B cell (primary cell): Measurements from ENCODE around the gene JAKMIP2. TPM values are rescaled to one million over a fixed set of nuclear protein-coding genes. Genes with fewer than 3 reads are reported as not detected.

Experiments
- ATAC-seq: fragments of 200-7000 bp; cut with Tn5 transposase; one replicate; pipeline ENCODE4 v1.10.0; 2021; ENCODE audit warnings: low read depth, mild to moderate bottlenecking, moderate number of reproducible peaks, moderate library complexity
- CTCF ChIA-PET: fragments of 350-600 bp; sonication (Branson Sonifier 250); formaldehyde crosslinking; loops from one replicate; lab custom pipeline; 2021; ENCODE audit warnings: antibody characterized with exemption, inconsistent platforms; lab: Charles Lee
- POLR2A ChIA-PET: fragments of 350-600 bp; sonication (Branson Sonifier 250); formaldehyde crosslinking; loops from one replicate; lab custom pipeline; 2021; ENCODE audit warnings: antibody characterized with exemption; lab: Charles Lee
- DNase-seq: peaks from one replicate; pipeline ENCODE4 v3.0.0; 2013
- H2AFZ ChIP-seq: 2 replicates; pipeline ENCODE4 v1.6.1; 2012; ENCODE audit warnings: mild to moderate bottlenecking, low read depth, low read length; ENCODE audit not compliant: insufficient read depth, poor library complexity, severe bottlenecking
- H3K27ac ChIP-seq, 2 donors: 1 replicate in 1 of 2; 2 replicates in 1 of 2; pipeline ENCODE4 v1.5.1; 2012 to 2013; ENCODE audit warnings: low read length in 2 of 2, mild to moderate bottlenecking in 2 of 2, moderate library complexity in 1 of 2
- H3K27me3 ChIP-seq, 4 experiments: fragments of 200-600 bp in 1 of 4; sonication (generic) in 1 of 4; replicated peaks in 1 of 4; 1 replicate in 2 of 4; 2 replicates in 2 of 4; pipeline versions ENCODE4 v1.6.1 to v1.7.0; 2013 to 2016; ENCODE audit warnings: low read length in 3 of 4, mild to moderate bottlenecking in 2 of 4, mixed read lengths in 1 of 4, moderate library complexity in 1 of 4; ENCODE audit not compliant: insufficient read depth in 4 of 4, control insufficient read depth in 3 of 4; ENCODE audit errors: control extremely low read depth in 1 of 4
- H3K36me3 ChIP-seq, 2 experiments: replicated peaks in 1 of 2; 1 replicate in 1 of 2; 2 replicates in 1 of 2; pipeline versions ENCODE4 v1.6.1 to v1.7.1; 2013; ENCODE audit warnings: low read length in 1 of 2; ENCODE audit not compliant: insufficient read depth in 2 of 2, control insufficient read depth in 1 of 2; ENCODE audit errors: control extremely low read depth in 1 of 2, extremely low read depth in 1 of 2
- H3K4me1 ChIP-seq, 2 donors: fragments of 200-600 bp in 1 of 2; sonication (generic) in 1 of 2; 1 replicate in 1 of 2; 2 replicates in 1 of 2; pipeline versions ENCODE4 v1.5.1 to v1.6.1; 2013 to 2017; ENCODE audit warnings: low read length in 2 of 2; ENCODE audit not compliant: control insufficient read depth in 2 of 2, insufficient read depth in 2 of 2
- H3K4me2 ChIP-seq: replicated peaks from 2 replicates; pipeline ENCODE3; 2012; ENCODE audit warnings: mild to moderate bottlenecking, low read depth, low read length; ENCODE audit not compliant: poor library complexity, severe bottlenecking
- H3K4me3 ChIP-seq, 5 experiments: fragments of 200-600 bp in 1 of 5; sonication (generic) in 1 of 5; 1 replicate in 3 of 5; 2 replicates in 2 of 5; pipeline versions ENCODE4 v1.5.1 to v1.7.0; 2011 to 2016; ENCODE audit warnings: low read length in 4 of 5, mild to moderate bottlenecking in 4 of 5, low read depth in 2 of 5, control low read depth in 1 of 5, moderate library complexity in 1 of 5; ENCODE audit not compliant: insufficient read depth in 1 of 5; ENCODE audit errors: control extremely low read depth in 1 of 5, extremely low read depth in 1 of 5
- H3K79me2 ChIP-seq: fragments of 200-600 bp; sonication (generic); one replicate; pipeline ENCODE4 v1.6.0; 2016; ENCODE audit warnings: low read length; ENCODE audit not compliant: control insufficient read depth, insufficient read depth
- H3K9ac ChIP-seq: fragments of 200-600 bp; sonication (generic); 2 replicates; pipeline ENCODE4 v1.6.1; 2017; ENCODE audit warnings: mild to moderate bottlenecking, low read length, moderate library complexity
- H3K9me3 ChIP-seq, 3 donors: one replicate each; pipeline versions ENCODE4 v1.6.1 to v1.7.1; 2013; ENCODE audit warnings: low read length in 2 of 3; ENCODE audit not compliant: control insufficient read depth in 2 of 3, insufficient read depth in 1 of 3; ENCODE audit errors: control extremely low read depth in 1 of 3
- H4K20me1 ChIP-seq: 2 replicates; pipeline ENCODE4 v1.6.0; 2012; ENCODE audit warnings: mild to moderate bottlenecking, low read length; ENCODE audit not compliant: insufficient read depth, control insufficient read depth, poor library complexity, severe bottlenecking
- H3K27ac Mint-ChIP-seq: one replicate; pipeline ENCODE4 v1.8.0; 2021; ENCODE audit warnings: mixed read lengths
- H3K27me3 Mint-ChIP-seq: one replicate; pipeline ENCODE4 v1.8.0; 2021; ENCODE audit warnings: mixed read lengths
- H3K4me1 Mint-ChIP-seq: one replicate; pipeline ENCODE4 v1.8.0; 2021; ENCODE audit warnings: mixed read lengths
- H3K4me3 Mint-ChIP-seq: one replicate; pipeline ENCODE4 v1.8.0; 2021; ENCODE audit warnings: mixed read lengths
- H3K9me3 Mint-ChIP-seq: one replicate; pipeline ENCODE4 v1.8.0; 2022; ENCODE audit warnings: mixed read lengths; ENCODE audit not compliant: insufficient read depth
- EZH2 ChIP-seq: IDR thresholded peaks from 2 replicates; pipeline ENCODE4 v1.6.1; 2012; ENCODE audit warnings: borderline replicate concordance, low read depth, mild to moderate bottlenecking, moderate library complexity, low read length; ENCODE audit not compliant: insufficient read depth, poor library complexity, severe bottlenecking
- WGBS: methylation state at CpG from one replicate; pipeline ENCODE4 v1.1.5; 2013; ENCODE audit warnings: missing lambda C conversion rate; ENCODE audit not compliant: insufficient coverage; 5-methylcytosine and 5-hydroxymethylcytosine counted together
- intact Hi-C: fragments of 100-400 bp; cut with micrococcal nuclease; formaldehyde crosslinking; loops from one replicate; pipeline ENCODE4 v1.10.0; 2022
- polyA plus RNA-seq: library from polyadenylated mRNA; depleted of rRNA; stranded (reverse); fragments of >200 nt; gene quantifications from 2 replicates; pipeline ENCODE4 v1.2.3, GENCODE V29; 2012
- total RNA-seq, 2 donors: library from RNA; stranded (reverse); fragments of 120-200 nt in 1 of 2; gene quantifications; 1 replicate in 1 of 2; 2 replicates in 1 of 2; pipeline versions ENCODE4 v1.2.3 to v1.2.4, GENCODE V29; 2013 to 2022
- TF ChIP-seq, protein P1 (sequence below): fragments of 200-600 bp; IDR thresholded peaks from one replicate; pipeline ENCODE4 v1.8.0; 2022; ENCODE audit warnings: antibody characterized with exemption, mild to moderate bottlenecking

JAKMIP2 gene
- total and polyA plus RNA-seq, 2 donors (not counting 1 experiment from before 2014, with no cell fraction given) = 0.24 to 4.1 TPM

DNA sequence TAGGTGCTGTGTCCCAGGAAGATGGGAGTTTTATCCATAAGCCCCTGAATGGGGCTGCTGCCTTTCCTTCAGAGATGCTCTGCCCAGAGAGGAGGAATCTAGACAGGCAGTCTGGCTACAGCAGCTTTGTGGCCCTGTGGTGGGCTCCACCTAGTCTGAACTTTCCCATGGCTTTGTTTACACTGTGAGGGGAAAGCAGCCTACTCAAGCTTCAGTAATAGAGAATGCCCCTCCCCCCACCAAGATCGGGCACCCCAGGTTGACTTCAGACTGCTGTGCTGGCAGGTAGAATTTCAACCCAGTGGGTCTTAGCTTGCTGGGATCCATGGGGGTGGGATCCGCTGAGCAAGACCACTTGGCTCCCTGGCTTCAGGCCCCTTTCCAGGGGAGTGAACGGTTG is 171.7 kb downstream of the JAKMIP2 start:
- Histone ChIP-seq H3K27me3 (no peaks in the 10 kb centered on the region), H3K36me3 (no peaks in the 10 kb centered on the region), H2AFZ (no peak overlapping the region), H3K9me3 (no peaks in the 10 kb centered on the region), H3K4me1 (no peaks in the 10 kb centered on the region), H3K9ac (no peak overlapping the region), H3K4me2 (no peak overlapping the region), H3K4me3 (no peak overlapping the region), H4K20me1 (no peaks in the 10 kb centered on the region), H3K79me2 (no peaks in the 10 kb centered on the region), H3K27ac (no peak overlapping the region)
- H3K9me3 Mint-ChIP-seq = no peaks in the 10 kb centered on the region
- DNase-seq (no peak), ATAC-seq (no peak)
- POLR2A ChIA-PET = no interaction called here
- H3K4me3 Mint-ChIP-seq = no peak overlapping the region
- no peak overlapping the region for H3K27ac Mint-ChIP-seq
- TF ChIP-seq, protein P1, sequence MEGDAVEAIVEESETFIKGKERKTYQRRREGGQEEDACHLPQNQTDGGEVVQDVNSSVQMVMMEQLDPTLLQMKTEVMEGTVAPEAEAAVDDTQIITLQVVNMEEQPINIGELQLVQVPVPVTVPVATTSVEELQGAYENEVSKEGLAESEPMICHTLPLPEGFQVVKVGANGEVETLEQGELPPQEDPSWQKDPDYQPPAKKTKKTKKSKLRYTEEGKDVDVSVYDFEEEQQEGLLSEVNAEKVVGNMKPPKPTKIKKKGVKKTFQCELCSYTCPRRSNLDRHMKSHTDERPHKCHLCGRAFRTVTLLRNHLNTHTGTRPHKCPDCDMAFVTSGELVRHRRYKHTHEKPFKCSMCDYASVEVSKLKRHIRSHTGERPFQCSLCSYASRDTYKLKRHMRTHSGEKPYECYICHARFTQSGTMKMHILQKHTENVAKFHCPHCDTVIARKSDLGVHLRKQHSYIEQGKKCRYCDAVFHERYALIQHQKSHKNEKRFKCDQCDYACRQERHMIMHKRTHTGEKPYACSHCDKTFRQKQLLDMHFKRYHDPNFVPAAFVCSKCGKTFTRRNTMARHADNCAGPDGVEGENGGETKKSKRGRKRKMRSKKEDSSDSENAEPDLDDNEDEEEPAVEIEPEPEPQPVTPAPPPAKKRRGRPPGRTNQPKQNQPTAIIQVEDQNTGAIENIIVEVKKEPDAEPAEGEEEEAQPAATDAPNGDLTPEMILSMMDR = no peak
- TF ChIP-seq EZH2 = no peak
- H3K4me1 Mint-ChIP-seq = no peaks in the 10 kb centered on the region
- CTCF ChIA-PET = no interaction called here
- intact Hi-C loops = no loop called here
- H3K27me3 Mint-ChIP-seq = no peaks in the 10 kb centered on the region
- 92% methylated on average over 2 of the region's 3 CpGs for WGBS

DNA sequence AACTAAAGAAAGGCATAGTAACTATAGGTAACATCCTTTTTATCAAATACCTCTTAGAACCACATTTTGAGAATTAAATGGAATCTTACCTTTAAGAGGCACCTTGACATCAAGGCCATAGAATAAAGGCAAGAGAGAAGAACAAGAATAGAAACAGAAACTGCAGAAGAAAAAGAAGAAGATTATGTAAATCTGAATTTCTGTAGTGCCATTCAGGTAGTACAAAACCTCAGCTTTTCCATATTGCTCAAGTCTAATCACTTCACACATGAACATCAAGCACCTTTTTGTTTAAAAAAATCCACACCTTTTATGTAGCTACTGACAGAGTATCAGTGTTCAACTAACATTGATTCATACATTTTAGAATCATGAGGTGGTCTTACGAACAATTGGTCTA is 180.9 kb downstream of the JAKMIP2 start:
- no peaks in the 10 kb centered on the region for H3K9me3 ChIP-seq
- Mint-ChIP-seq H3K4me1 (no peaks in the 10 kb centered on the region), H3K4me3 (no peak overlapping the region), H3K27me3 (no peaks in the 10 kb centered on the region), H3K27ac (no peak overlapping the region), H3K9me3 (no peaks in the 10 kb centered on the region)
- no peak overlapping the region for H3K27ac ChIP-seq
- H3K36me3 ChIP-seq = no peaks in the 10 kb centered on the region
- ATAC-seq (no peak), DNase-seq (no peak)
- ChIA-PET CTCF (no interaction called here), POLR2A (interaction anchor here (0.5 kb wide), 1 partner anchor 12 kb away, joined by 6 read pairs; no protein-coding TSS in a partner anchor)
- no peak overlapping the region for H3K9ac ChIP-seq
- H3K4me3 ChIP-seq = no peak overlapping the region
- no CpG with 5 or more reads among the region's 1 CpG for WGBS
- H3K4me2 ChIP-seq = no peak overlapping the region
- H3K4me1 ChIP-seq = no peaks in the 10 kb centered on the region
- H2AFZ ChIP-seq = no peak overlapping the region
- TF ChIP-seq, protein P1 = no peak
- no peak for TF ChIP-seq EZH2
- no peaks in the 10 kb centered on the region for H3K79me2 ChIP-seq
- H3K27me3 ChIP-seq = no peaks in the 10 kb centered on the region
- H4K20me1 ChIP-seq = no peaks in the 10 kb centered on the region
- intact Hi-C loops = no loop called here
